ELF-1 (cell line): ENCODE data around the gene DCAF10.
"Not testable (repeated sequence)": the region's sequence is repeated elsewhere in the genome, so short reads cannot be mapped to it uniquely, and the experiment has no call there.

Experiments
- DNase-seq: peaks from one replicate; pipeline ENCODE4 v3.0.0-alpha.2; 2016; ENCODE audit warnings: low read depth, low spot score

The DCAF10 gene

GRCh38 chr9:37908698-37909186 is 108.1 kb downstream of the DCAF10 start:
- DNase-seq: no peak

- DNase-seq: no peak
Observed at GRCh38 chr9:37909326-37909725, 108.7 kb downstream of the DCAF10 start.

- not testable (repeated sequence) for DNase-seq
Observed at GRCh38 chr9:37909836-37910235, 109.2 kb downstream of the DCAF10 start.

GRCh38 chr9:37910271-37910670 is 109.7 kb downstream of the DCAF10 start:
- no peak for DNase-seq

GRCh38 chr9:37911271-37911681 is 110.7 kb downstream of the DCAF10 start:
- DNase-seq: no peak

GRCh38 chr9:37913480-37914153 is 113.0 kb downstream of the DCAF10 start:
- DNase-seq: peak; percentile 95

GRCh38 chr9:37914154-37914551 is 113.6 kb downstream of the DCAF10 start:
- no peak for DNase-seq

GRCh38 chr9:37914701-37915358 is 114.2 kb downstream of the DCAF10 start:
- no peak for DNase-seq

GRCh38 chr9:37915911-37916470 is 115.4 kb downstream of the DCAF10 start:
- DNase-seq: no peak

- no peak for DNase-seq
Observed at GRCh38 chr9:37916471-37917312, 116.1 kb downstream of the DCAF10 start.
